IPS DF 4.7 (cell line): ENCODE measurements around the gene HBG1.
A peak's percentile ranks its signal among the peaks of the same experiment; 100 is the strongest.

Source experiments
- DNase-seq: peaks from one replicate; pipeline ENCODE4 v3.0.0-alpha.2; 2013; ENCODE audit warnings: low spot score; ENCODE audit errors: extremely low read depth

The HBG1 gene

DNA sequence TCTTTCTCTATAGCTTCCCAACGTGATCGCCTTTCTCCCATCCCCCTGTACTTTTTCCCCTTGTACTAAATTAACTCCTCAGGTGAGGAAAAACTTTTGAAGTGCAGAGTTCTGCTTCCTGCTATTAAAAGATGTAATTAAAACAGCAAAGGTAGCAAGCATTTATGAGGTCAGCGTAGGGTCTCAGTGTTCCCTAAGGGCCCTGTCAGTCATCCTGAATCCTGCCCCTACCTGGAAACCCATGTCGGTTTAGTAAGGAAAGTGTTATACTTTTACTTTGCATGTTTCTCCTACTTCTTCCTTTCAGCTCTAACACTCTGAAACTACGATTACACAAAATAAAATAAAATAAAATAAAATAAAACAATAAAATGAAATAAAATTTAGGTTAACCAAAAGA is 21.5 kb downstream of the HBG1 start:
- DNase-seq: no peak

DNA sequence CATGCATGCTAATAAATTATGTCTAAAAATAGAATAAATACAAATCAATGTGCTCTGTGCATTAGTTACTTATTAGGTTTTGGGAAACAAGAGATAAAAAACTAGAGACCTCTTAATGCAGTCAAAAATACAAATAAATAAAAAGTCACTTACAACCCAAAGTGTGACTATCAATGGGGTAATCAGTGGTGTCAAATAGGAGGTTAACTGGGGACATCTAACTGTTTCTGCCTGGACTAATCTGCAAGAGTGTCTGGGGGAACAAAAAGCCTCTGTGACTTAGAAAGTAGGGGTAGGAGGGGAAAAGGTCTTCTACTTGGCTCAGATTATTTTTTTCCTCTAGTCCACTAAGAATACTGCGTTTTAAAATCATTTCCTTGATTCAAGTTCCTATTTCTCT is 22.0 kb downstream of the HBG1 start:
- no peak for DNase-seq

DNA sequence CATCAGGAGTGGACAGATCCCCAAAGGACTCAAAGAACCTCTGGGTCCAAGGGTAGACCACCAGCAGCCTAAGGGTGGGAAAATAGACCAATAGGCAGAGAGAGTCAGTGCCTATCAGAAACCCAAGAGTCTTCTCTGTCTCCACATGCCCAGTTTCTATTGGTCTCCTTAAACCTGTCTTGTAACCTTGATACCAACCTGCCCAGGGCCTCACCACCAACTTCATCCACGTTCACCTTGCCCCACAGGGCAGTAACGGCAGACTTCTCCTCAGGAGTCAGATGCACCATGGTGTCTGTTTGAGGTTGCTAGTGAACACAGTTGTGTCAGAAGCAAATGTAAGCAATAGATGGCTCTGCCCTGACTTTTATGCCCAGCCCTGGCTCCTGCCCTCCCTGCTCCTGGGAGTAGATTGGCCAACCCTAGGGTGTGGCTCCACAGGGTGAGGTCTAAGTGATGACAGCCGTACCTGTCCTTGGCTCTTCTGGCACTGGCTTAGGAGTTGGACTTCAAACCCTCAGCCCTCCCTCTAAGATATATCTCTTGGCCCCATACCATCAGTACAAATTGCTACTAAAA is 22.8 kb downstream of the HBG1 start, which contains the start of gene HBB:
HBB (minus strand) TSS at position 340 of the 579 bp plus-strand sequence; CDS start at position 290, 50 bp downstream.
- DNase-seq: no peak

DNA sequence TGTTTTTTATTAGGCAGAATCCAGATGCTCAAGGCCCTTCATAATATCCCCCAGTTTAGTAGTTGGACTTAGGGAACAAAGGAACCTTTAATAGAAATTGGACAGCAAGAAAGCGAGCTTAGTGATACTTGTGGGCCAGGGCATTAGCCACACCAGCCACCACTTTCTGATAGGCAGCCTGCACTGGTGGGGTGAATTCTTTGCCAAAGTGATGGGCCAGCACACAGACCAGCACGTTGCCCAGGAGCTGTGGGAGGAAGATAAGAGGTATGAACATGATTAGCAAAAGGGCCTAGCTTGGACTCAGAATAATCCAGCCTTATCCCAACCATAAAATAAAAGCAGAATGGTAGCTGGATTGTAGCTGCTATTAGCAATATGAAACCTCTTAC is 24.2 kb downstream of the HBG1 start:
- DNase-seq: no peak

DNA sequence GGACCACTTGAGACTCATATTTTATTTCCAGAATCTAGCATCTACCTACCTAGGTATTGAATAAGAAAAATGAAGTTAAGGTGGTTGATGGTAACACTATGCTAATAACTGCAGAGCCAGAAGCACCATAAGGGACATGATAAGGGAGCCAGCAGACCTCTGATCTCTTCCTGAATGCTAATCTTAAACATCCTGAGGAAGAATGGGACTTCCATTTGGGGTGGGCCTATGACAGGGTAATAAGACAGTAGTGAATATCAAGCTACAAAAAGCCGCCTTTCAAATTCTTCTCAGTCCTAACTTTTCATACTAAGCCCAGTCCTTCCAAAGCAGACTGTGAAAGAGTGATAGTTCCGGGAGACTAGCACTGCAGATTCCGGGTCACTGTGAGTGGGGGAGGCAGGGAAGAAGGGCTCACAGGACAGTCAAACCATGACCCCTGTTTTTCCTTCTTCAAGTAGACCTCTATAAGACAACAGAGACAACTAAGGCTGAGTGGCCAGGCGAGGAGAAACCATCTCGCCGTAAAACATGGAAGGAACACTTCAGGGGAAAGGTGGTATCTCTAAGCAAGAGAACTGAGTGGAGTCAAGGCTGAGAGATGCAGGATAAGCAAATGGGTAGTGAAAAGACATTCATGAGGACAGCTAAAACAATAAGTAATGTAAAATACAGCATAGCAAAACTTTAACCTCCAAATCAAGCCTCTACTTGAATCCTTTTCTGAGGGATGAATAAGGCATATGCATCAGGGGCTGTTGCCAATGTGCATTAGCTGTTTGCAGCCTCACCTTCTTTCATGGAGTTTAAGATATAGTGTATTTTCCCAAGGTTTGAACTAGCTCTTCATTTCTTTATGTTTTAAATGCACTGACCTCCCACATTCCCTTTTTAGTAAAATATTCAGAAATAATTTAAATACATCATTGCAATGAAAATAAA is 24.8 kb downstream of the HBG1 start:
- no peak for DNase-seq

DNA sequence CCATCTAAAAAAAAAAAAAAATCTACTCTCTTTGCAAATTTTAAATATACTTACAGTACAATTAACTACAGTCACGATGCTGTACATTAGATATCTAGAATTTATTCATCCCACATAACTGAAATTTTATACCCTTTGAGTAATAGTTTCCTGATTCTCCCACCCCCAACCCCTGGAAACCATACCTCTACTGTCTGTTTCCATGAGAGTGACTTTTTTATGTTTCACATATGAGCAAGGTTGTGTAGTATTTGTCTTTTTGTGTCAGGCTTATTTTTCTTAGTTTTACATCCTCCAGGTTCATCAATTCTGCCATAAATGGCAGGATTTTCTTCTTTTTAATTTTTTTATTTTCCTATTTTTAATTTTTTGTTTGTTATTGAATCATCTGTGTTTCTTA is 26.0 kb downstream of the HBG1 start:
- DNase-seq: no peak

DNA sequence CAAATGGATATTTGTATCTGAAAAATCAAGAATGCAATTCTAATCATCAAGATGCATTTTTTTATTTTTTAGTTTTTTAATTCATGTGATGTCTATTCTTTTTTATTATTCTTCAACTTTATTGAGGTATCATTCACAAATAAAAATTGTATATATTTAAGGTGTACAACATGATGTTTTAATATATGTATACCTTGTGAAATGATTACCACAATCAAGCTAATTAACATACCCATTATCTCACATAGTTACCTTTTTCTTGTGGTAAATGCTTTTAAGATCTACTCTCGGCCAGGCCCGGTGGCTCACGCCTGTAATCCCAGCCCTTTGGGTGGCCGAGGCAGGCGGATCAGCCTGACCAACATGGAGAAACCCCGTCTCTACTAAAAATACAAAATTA is 26.5 kb downstream of the HBG1 start:
- DNase-seq: no peak

DNA sequence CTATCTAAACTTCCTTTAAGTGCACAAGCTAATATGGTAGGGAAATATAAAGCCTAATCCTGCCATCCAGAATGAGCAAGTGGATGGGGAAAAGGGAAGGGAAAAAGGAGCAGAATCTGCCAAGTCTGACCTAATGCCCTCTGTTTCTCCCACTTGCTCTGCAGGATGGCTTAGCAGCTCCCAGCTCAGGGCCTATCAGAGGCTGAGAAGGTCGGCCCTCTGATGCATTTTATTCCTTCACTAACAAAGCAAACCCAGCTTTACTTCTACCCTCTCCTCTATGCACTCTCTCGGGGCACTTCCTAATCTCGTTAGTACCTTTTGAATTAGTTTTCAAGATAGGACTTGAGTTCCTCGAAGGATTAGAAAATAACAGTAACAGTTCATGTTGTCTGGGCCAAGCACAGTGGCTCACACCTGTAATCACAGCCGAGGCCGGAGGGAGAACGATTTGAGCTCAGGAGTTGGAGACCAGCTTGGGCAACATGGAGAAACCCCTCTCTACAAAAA is 39.2 kb downstream of the HBG1 start:
- no peak for DNase-seq

DNA sequence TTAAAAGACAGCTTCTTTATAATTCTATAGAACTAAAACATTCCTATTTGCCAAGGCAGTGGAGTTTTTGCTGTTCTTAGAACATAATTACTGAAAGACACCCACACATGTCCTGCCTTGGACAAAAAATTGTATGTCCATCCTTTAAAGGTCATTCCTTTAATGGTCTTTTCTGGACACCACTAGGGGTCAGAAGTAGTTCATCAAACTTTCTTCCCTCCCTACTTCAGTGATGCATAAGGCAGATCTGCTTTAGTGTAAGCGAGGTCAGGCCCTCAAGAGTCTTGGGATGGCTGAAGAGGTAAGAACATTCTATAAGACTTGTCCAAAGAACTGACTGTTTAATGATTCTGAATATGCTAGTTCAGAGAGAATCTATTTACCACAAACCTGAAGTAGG is 44.9 kb downstream of the HBG1 start:
- peak; percentile 44 for DNase-seq

DNA sequence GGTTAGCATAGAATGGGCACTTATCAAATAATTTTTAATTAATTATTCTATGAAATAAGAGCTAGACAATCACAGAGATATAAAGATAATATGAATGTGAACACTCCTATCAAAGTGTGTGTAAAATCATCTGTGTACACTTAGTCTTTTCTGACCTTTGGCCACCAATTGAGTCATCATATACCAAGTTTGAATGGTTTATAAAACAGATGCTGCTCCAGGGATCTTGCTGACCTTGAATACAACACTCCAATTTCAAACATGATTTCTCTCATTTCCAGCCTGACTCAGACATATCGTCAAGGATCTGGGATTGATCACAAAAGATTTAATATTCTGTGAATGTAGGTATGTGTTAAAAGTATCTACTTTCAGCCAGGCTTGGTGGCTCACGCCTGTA is 46.3 kb downstream of the HBG1 start:
- DNase-seq: no peak

DNA sequence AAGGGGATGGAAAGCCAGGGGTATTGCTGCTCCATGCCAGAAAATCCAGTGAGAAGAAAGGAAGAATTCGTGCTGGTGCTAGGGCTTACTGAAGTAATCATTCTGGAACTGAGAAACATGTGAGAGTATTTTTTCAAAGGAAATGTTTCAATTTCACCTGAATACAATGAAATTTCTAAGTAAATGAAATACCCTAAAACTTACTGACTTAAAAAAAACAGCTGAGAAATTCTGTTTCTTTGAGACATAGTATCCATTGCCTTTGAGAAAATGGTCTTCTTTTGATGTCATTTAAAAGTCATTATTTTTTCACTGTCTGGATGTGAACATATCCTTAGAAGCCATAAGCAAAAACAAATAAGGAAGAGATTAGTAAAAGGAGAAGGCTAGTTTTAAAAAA is 49.1 kb downstream of the HBG1 start, which contains the start of gene OR51V1:
OR51V1 (minus strand) TSS at position 101 of the 400 bp plus-strand sequence; CDS start at position 101, 0 bp downstream.
- no peak for DNase-seq

DNA sequence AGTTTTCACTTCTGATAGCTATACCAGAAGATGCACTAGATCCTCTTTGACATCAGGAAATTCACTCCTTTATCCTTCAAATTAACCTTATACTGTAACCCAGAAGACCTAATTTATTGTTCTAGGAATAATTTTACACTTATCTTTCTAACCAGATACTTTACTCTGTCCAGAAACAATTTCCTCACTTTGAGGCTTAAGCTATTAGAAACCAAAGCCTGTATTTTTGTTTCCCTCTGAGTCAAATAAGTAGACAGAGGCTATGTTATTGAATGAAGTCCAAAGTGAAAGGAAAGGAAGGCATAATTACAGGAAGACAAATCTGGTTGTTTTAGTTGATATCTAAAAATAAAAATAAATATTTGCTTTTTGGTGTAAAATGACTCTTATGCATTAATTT is 51.4 kb downstream of the HBG1 start:
- no peak for DNase-seq
